ENCODE results near the gene BOLA1. TPM values are rescaled to one million over a fixed set of nuclear protein-coding genes. Genes with fewer than 3 reads are reported as not detected.
"Not testable (repeated sequence)": the region's sequence is repeated elsewhere in the genome, so short reads cannot be mapped to it uniquely, and the experiment has no call there.

Gene BOLA1
- total RNA-seq, 1 donor from 2014 or later = 9.4 TPM

DNA sequence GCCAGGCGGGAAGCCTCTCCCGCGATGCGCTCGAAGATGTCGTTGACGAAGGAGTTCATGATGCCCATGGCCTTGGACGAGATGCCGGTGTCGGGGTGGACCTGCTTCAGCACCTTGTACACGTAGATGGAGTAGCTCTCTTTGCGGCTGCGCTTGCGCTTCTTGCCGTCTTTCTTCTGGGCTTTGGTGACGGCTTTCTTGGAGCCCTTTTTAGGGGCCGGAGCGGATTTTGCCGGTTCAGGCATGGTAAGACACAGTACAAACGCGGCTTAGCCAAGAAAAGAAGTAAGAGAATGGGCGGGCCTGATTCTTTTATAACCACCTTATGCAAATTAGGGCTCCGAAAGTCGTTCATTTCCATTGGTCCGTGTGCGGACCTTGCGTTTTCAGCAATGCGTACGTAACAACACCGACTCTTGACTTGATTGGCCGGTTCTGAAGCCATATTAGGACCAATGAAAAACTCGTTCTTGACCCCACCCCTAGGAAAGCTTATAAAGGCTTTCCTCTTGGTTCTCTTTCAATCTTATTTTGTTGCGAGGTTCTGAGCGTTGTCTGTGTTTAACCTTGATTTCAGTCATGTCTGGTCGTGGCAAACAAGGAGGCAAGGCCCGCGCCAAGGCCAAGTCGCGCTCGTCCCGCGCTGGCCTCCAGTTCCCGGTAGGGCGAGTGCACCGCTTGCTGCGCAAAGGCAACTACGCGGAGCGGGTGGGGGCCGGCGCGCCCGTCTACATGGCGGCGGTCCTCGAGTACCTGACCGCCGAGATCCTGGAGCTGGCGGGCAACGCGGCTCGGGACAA, 12.8 kb upstream of the BOLA1 start:
- peak; percentile 98 for DNase-seq (ENCODE audit: low read depth, low spot score)

DNA sequence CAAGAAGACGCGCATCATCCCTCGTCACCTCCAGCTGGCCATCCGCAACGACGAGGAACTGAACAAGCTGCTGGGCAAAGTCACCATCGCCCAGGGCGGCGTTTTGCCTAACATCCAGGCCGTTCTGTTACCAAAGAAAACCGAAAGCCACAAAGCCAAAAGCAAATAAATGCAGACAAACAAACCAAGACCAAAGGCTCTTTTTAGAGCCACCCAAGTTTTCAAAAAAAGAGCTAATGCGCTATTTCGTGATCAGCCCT, 12.2 kb upstream of the BOLA1 start:
- DNase-seq (ENCODE audit: low read depth, low spot score) = not testable (repeated sequence)

DNA sequence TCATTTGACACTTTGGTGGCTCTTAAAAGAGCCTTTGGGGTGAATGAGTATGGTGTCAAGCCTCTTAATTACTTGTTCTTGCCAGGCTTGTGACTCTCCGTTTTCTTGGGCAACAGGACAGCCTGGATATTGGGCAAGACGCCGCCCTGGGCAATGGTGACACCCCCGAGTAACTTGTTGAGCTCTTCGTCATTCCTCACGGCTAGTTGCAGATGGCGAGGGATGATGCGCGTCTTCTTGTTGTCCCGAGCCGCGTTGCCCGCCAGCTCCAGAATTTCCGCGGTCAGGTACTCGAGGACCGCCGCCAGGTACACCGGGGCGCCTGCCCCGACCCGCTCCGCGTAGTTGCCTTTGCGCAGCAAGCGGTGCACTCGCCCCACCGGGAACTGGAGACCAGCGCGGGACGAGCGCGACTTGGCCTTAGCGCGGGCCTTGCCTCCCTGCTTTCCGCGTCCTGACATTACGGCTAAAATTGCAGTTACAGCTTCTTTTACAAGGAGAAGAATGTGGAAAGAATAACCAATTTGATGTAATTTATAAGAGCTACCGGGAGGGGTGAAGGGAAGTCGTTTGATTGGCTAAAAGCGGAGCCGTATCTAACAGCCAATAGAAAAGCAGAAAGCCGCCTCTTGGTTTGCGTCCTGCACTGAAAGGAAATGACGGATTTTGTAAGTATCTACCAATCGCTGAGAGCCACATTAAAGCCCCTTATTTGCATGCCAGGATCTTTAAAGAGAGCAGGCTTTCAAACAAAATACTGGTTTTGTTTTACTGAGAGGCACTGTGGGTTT, 11.7 kb upstream of the BOLA1 start:
- peak; percentile 96 for DNase-seq (ENCODE audit: low read depth, low spot score)

DNA sequence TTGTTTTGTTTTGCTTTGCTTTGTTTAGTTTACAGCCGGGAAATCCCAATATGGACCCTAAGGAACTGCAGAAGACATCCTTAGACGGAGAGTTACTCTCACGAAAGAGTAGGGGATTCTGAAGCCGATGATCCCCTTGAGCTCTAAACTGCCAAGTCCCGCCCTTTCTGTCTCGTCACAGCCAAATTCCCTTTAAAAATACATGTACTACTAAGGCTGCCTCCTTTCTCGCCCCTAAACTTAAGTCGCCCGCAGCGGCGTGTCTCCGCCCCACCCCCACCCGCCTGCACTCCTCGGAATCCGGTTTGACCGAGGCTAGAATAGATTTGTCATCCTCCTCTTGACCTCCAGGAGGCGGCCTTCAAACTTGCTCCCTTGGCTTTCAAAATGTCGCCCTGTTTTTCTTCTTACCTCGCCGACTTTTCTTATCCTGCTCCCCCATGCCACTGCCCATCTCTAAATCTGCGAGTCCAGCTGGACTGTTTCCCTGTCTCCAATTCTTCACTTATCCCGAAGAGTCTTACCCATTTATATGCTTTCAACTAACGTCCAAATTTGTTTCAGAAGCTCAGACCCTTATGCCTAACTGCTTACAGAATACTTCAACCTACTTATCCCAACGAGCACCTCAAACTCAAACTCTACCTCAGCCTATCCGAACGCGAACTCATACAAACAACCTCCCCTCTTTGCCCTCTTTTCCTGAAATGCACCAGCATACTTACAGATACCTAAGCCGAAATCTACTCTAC, 10.9 kb upstream of the BOLA1 start:
- DNase-seq (ENCODE audit: low read depth, low spot score) = peak; percentile 51

DNA sequence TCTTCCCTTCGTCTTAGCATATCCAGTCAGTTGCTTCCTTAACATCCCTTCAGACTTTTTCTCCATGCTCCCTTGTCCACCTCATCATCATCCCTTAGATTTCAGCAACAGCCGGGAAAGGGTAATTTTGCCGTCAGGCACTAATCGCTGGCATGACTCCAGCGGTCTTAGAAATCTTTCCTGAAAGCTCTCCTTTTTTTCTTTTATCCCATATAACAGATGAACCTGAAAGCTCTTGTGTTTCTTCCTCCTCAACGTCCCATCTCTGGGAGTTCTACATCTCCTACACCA, 10.4 kb upstream of the BOLA1 start:
- DNase-seq (ENCODE audit: low read depth, low spot score) = no peak

DNA sequence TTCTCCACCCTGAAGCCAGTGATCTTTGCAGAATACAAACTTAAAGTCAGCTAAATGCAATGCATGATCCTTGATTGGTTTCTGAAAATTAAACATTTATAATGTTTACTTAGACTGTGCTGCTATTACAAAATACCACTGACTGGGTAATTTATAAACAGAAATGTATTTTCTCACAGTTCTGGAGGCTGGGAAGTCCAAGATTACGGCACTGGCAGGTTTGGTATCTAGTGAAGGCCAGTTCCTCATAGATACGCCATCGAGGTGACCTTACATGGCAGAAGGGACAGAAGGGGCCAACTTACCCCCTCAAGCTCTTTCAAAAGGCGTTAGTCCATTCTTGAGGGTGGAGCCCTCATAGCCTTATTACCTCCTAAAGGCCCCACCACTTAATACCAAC, 2.8 kb upstream of the BOLA1 start:
- DNase-seq (ENCODE audit: low read depth, low spot score) = no peak

DNA sequence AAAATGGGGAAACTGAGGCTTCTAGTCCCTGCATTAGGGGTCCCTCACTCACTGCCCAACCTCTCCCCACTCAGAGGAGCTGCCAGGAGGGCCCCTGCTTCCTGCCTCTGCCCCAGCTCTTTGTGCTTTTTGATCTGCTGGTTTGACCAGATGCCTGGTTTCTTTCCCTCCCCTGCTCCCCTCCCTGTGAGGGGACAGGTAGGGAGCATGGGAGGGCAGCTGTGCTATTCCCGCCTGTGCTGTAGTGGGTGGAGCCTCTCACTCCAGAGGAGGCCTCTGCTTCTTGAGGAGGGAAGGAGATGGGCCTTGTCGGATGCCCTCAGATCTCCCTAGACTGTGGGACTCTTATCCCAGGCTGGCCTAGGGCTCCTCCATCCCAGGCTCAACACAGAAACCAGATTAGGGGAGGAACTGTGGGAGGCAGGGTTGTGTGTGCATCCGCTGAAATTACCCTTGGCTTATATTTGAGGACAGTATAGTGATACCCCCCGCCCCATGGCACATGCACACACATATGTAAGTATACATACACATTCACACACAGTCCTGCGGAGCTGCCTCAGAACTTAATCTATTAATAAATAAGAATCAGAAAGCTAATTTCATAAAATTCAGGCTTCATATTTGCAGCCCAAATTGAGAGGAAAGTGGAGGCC, 4.6 kb downstream of the BOLA1 start:
- no peak for DNase-seq (ENCODE audit: low read depth, low spot score)

DNA sequence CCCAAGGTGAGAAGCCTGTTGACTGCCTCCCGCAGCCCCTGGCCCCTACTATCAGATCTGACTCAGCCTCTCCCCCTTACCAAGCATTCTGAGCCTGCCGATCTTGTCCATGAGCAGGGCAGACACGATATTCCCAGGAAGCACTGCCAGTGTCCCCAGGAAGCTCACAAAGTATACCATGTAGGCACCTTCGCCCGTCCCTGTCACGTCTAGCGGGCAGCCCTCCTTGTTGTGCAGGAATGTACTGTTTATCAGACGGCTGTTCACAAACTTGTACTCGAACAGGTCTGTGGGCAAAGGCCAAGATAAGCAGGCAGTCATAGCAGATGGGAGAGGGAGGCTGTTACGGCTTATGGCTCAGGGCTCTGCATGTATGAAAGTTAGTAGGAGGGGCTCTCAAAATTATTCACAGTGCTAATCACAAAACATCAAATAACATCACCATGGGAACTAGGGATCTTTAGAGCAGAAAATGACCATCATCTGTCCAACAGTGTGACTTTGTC, 7.3 kb downstream of the BOLA1 start:
- DNase-seq (ENCODE audit: low read depth, low spot score) = no peak

DNA sequence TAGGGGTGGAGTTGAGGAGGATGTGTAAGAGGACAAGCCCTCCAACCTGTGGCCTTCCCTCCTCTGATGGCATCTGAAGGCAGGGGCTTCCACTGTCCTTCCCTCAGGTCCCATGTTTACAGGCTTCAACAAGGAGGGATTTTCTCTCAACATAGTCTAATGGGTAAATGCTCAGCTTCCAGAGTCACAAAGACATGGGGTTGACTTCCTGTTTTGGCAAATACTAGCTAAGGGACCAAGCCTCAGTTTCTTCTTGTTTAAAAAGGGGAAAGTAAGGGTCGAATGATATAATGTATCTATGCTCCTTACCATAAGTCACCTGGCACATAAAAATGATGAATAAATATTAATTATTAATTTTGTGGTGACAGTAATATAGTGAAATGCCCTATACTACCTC, 15.2 kb downstream of the BOLA1 start:
- no peak for DNase-seq (ENCODE audit: low read depth, low spot score)

DNA sequence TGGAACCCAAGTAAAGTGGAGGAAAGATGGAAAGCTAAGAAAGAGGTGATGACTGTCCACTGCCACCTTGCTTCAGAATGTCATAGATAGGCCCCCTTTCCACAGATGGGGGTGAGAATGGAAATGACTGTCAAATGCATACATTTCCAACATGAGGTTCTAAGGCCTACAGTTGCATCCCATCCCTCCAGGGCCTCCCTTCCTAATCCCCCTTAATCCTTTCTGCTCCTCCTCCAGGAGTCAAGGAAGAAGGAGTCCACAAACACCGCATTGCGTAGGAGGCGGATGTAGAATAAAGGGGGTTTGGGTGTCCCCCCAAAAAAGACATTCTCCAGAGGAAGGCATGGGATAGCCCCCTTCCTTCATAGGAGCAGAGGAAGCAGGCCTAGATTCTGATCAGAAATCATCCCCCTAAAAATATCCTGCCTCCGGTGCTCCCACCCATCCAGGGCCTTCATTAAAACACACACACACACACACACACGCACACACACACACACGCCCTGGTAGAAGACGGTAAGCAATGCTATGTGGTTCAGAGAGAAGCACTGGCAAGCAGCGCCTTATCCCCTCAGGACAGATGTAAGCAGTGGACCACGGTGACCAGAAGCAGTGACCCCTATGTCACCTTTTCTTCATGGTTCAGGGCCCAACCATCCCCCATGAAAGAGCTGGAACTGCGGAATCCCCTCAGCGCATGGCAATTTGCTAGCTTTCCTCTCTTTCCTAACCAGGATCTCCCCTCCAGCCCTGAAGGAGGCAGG, 16.2 kb downstream of the BOLA1 start:
- DNase-seq (ENCODE audit: low read depth, low spot score) = no peak

DNA sequence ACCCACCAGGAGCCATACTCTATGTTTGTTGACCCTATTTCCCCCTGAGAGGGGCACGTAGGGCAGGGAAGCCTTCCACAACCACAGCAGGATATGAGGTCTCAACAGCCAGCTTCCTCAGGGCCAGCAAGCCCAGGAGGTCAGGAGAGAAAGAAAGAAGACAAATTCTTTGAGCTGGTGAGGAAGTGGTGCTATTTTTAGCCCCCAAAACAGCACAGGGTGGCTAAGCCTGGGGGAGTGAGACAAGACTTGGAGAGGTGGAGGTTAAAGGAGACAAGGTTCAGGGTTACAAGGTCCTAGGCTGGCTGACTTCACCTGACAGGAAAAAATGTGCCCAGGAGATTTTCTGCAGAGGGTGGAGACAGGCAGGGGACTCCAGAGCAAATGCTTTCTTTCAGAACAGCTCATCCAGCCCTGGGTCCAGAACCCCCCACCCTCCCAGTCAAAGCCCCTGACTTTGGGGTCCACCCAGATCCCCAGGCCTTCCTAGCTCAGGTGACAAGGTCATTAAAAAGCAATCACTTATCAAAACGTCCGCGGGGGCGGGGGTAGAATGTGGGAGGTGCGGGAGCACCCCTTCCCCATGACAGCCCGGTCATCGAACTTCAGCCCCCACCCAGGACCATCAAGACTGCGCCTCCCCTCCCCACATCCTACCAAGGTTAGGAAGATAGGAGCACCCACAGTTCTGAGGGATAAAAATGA, 17.0 kb downstream of the BOLA1 start:
- DNase-seq (ENCODE audit: low read depth, low spot score) = no peak

DNA sequence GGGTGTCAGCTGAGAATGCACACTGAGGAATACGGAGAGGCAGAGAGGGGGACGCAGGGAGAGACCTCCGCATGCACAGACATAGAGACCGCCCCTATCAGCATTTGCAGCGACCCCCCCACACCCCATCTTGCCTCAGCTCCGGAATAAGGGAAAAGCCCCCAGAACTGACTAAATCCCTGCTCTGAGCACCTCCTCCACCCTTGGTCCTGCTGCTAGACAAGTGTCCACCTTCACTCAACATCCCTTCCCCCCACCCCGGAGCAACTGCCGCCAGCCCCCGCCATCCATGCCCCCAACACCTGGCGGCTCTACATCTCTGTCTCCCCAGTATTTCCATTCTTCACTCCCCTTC, 17.5 kb downstream of the BOLA1 start:
- DNase-seq (ENCODE audit: low read depth, low spot score) = no peak

DNA sequence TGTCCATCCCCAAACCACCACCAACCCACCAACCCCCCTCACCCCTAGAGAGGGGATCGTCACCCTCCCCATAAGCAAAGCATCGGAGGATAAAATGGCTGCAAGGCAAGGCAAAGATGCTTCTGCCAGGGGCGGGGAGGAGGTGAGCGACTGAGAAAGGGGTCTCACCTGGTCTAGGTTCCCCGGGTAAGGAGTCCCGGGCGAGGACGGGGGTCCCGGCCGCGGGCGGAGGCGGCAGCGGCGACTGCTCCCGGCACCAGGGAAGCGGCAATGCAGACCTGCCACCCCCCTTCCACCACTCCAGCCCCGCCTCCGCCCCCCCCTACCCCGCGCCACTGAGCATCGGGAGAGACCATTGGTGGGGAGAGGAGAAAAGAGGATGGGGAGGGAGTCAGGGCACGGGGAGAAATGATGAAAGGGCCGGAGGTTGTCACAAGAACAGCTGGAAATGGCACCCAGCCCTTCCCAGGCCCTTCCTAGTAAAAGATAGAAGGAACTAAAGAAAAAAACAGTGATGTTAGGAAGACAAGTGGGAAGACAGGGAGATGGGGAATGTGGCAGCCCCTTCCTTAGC, 18.3 kb downstream of the BOLA1 start, which contains the start of gene SV2A:
Gene SV2A, minus strand, starts transcription at position 274 of the 574 bp plus-strand sequence. CDS start 4,004 bp downstream, outside the sequence.
- no peak for DNase-seq (ENCODE audit: low read depth, low spot score)

DNA sequence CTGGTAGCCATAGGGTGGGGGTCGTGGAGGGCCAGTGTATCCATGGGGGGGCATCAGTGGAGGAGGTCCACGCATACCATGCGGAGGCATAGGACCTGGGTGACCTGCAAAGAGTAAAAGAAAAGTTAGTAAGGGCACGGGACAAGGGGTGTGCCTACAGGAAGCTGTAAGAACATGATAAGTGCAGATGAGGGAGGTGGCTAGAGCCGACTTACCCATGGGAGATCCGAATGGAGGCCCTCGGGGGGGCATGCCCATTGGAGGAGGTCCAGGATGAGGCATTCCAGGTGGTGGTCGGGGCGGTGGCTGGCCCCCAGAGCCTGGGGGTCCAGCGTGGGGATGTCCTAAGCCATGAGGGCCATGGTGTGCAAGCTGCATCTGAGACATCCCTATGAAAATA, 24.3 kb downstream of the BOLA1 start:
- DNase-seq (ENCODE audit: low read depth, low spot score) = no peak

DNA sequence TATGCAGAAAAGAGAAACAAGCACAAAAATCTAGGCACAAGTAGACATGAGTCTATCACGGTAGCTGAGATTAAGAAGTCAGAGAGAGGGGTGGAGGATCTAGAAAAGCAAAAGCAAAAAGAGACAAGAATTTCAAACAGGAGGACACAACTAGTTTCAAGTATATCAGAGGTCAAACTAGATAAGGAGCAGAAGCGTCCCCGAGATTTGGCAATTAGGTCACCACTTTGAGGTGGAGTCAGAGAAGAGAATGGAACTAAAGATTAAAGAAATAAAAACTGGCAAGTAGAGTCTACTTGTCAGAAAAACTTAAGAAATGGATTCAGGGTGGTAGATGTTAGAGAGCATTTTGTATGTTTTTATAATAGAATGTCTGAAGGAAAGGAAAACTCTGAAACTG, 26.0 kb downstream of the BOLA1 start:
- no peak for DNase-seq (ENCODE audit: low read depth, low spot score)

DNA sequence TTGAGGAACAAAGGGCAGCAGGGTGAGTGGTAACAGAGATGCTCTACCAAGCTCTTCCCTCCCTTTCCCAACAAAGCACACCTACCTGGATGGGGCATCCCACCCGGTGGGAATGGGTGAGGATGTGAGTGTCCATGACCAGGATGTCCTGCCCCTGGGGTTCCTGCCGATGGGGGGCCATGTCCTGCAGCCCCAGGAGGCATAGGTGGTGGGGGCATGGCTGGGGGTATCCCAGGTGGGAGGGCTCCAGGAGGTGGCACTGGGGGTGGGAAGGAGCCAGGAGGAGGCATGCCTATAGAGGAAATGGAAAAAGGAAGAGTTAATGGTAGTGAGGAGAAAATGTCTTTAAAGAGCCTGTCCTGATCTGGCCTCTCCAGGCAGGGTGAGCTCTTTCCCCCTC, 26.4 kb downstream of the BOLA1 start:
- no peak for DNase-seq (ENCODE audit: low read depth, low spot score)

DNA sequence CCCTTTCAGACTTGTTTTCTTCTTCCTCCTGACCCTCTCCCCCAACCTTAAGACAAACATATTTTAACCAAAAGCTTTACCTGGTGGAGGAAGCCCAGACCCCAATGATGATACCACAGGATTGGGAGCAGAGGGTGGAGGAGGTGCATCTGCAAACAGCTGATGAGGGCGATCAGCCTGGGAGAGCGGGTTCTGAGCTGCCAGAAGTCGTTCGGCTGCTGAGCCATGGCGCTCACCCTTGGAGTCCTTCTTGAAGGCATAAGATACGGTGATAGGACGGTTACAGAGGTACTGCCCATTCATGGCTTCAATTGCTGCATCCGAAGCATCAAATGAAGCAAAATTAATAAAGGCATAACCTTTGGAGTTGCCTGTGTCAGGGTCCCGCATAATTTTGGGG, 26.9 kb downstream of the BOLA1 start:
- no peak for DNase-seq (ENCODE audit: low read depth, low spot score)

DNA sequence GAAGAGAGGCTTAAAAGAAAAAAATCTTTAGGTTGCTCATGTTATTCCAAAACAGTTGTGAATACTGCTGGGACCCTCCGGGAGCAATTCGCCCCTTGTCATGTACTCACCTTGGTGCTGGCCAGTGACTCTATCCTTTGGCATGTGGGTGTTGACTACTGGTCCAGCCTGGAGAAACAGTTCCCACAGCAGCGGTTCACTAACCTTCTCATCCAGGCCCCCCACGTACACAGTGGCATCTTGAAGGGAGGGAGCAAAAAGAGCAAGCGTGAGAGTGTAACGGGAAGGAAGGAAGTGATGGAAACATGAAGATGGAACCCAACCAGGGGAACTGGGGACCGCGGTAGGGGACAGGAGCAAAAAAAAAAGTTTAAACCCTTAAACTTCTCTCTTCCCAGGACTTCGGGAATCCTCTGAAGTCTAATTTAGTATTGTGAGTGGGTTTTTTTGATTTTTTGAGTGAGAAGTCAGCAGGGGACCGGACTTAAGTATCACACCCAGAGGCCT, 27.7 kb downstream of the BOLA1 start:
- DNase-seq (ENCODE audit: low read depth, low spot score) = no peak

DNA sequence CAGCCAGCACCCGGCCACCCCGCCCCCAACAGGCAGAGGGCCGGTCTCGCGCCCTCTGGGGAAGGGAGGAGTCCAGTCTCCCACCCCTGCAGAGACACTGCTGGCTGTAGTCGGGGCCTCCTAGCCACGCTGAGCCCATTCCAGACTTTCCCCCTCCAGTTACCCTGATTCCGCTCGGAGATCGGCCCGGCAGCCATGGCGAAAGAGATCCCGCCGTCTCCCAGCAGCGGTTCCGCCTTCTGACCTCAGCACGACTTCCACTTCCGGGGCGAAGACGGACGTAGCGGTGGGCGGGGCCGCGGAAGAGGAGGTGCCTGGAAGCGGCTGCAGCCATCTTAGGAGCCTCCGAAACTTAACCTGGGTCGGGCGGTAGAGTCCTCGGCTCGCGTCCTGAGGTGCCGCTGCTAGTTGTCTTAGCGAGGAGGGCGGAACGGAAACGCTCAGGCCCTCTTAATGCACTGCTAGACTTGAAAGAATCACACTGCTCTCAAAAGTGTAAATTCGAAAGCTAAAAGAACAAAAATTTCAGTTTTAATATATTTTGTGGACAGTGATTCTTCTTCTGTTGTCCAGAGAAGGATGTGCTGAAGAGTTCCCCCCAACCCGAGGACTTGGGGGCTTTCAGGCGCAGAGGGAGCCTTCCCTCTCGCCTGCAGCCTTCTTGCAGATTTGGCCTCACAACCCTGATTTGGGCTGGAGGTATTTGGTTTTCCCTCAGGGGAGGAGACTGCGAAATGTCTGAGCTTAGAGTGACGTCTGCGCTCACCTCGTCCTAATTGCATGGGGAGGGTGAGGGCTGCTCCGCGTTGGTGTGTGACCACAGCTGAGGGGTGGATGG, 28.4 kb downstream of the BOLA1 start, which contains the start of gene SF3B4:
Gene SF3B4, minus strand, starts transcription at position 241 of the 838 bp plus-strand sequence. Its CDS starts 44 bp downstream, at position 197.
- peak; percentile 74 for DNase-seq (ENCODE audit: low read depth, low spot score)
